ENCODE measurements around the gene SHD.
"Not testable (repeated sequence)": the region's sequence is repeated elsewhere in the genome, so short reads cannot be mapped to it uniquely, and the experiment has no call there.

SHD gene

GRCh38 chr19:4278419-4279266 lies at the start of gene SHD:
SHD (plus strand) TSS chr19:4279266; CDS start chr19:4280064, 798 bp downstream.
- no peak for DNase-seq

DNA sequence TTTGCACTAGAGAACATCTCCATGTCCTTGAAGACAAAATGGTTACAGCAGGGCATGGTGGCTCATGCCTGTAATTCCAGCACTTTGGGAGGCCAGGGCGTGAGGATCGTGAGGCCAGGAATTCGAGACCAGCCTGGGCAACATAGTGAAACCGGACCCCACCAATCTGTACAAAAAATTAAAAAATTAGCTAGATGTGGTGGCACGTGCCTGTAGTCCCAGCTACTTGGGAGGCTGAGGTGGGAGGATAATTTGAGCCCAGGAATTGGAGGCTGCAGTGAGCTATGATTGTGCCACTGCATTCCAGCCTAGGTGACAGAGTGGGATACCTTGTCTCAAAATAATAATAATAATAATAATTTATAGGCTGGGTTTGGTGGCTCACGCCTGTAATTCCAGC lies 48.8 kb upstream of the SHD start:
- not testable (repeated sequence) for DNase-seq

DNA sequence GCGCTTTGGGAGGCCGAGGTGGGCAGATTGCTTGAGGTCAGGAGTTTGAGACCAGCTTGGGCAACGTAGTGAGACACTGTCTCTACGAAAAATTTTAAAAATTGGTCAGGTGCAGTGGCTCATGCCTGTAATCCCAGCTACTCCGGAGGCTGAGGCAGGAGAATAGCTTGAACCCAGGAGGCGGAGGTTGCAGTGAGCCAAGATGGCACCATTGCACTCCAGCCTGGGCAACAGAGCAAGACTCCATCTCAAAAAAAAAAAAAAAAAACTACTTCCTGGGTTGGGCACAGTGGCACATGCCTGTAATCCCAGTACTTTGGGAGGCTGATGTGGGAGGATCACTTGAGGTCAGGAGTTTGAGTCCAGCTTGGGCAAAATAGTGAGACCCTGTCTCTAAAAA lies 47.5 kb upstream of the SHD start:
- DNase-seq, result not testable (repeated sequence)

DNA sequence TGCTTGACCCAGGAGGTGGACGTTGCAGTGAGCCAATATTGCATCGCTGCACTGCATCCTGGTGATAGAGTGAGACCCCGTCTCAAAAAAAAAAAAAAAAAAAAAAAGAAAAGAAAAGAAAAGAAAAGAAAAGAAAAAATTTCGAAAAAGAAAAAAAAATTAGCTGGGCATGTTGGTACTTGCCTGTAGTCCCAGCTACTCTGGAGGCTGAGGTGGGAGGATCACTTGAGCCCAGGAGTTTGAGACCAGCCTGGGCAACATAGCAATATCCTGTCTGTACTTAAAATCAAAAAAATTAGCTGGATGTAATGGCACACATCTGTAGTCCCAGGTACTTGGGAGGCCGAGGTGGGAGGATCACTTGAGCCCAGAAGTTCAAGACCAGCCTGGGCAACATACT lies 46.9 kb upstream of the SHD start:
- DNase-seq, result not testable (repeated sequence)

DNA sequence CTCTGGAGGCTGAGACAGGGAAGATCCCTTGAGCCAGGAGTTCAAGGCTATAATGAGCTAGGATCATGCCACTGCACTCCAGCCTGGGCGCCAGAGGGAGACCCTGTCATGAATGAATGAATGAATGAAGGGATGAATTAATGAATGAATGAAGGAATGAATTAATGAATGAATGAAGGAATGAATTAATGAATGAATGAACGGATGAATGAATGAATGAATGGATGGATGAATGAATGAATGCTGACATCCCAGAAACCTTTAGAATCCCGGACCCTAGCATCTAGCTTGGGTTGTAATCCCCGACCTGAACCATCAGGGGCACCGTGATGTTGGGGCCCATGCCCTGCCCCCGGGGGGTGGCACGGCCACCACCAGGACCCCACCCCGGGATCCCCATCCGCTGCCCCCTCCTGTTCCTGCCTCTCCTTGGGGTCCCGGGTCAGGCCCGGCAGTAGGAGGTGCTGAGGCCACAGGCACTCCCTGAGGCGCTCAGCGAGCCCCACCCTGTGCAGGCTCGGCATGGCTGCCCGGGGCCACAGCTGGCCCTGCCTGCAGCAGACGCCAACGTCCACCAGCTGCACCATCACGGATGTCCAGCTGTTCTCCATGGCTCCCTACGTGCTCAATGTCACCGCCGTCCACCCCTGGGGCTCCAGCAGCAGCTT lies 46.3 kb upstream of the SHD start:
- no peak for DNase-seq

DNA sequence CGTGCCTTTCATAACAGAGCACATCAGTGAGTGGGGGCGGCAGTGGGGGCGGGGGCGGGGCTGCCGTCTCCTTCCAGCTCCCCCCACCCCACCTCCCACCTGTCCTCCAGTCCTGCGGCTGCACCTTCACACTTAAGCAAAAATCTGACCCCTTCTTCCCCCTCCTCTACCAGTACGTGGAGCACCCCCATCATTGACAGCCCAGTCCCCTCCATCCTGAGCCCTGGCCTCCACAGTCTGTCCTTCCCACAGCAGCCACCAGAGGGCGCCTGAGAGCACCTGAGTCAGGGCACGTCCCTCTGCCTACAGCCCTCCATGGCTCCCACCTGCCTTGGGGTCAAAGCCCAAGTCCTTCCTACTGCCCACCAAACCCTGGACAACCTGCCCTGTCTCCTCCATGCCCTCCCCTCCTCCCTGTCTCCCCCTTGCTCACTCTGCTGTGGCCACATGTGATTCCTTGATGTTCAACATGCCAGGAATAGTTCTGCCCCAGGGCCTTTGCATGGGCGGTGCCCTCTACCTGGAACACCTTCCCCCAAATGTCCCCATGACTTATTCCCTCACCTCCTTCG lies 45.7 kb upstream of the SHD start:
- peak; percentile 17 to 71 (median 50) for DNase-seq

- no peak for DNase-seq
Observed at GRCh38 chr19:4234142-4234861, 44.8 kb upstream of the SHD start.

DNA sequence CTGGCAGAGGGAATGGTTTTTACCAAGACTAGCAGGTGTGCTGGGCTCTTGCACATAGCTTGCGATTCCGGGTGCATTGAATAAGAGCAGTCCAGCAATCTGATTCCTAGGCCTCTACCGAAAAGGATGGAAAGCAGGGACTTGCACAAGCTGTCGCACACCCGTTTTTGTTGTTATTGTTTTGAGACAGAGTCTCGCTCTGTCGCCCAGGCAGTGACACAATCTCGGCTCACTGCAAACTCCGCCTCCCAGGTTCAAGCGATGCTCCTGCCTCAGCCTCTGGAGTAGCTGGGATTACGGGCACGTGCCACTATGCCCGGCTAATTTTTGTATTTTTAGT lies 44.2 kb upstream of the SHD start:
- DNase-seq, result no peak

GRCh38 chr19:4237510-4237909 lies 41.6 kb upstream of the SHD start:
- DNase-seq, result not testable (repeated sequence)

GRCh38 chr19:4238831-4239230 lies 40.2 kb upstream of the SHD start:
- no peak for DNase-seq

- DNase-seq, result no peak
Observed at GRCh38 chr19:4241824-4242430, 37.1 kb upstream of the SHD start.

DNA sequence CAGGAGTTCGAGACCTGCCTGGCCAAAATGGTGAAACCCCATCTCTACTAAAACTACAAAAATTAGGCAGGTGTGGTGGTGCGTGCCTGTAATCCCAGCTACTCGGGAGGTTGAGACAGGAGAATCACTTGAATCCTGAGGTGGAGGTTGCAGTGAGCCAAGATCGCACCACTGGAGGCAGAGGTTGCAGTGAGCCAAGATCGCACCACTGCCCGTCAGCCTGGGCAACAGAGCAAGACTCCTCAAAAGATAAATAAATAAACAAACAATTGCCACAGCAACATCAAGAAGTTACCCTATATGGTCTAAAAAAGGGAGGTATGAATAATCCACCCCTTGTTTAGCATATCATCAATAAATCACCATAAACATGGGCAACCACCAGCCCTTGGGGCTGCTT lies 33.1 kb upstream of the SHD start:
- DNase-seq, result not testable (repeated sequence)

GRCh38 chr19:4246767-4247593 lies 32.1 kb upstream of the SHD start, which contains the start of gene YJU2:
YJU2 (plus strand) TSS chr19:4247080; CDS start chr19:4247147, 67 bp downstream.
- DNase-seq, result peak; percentile 95 to 98 (median 96)

DNA sequence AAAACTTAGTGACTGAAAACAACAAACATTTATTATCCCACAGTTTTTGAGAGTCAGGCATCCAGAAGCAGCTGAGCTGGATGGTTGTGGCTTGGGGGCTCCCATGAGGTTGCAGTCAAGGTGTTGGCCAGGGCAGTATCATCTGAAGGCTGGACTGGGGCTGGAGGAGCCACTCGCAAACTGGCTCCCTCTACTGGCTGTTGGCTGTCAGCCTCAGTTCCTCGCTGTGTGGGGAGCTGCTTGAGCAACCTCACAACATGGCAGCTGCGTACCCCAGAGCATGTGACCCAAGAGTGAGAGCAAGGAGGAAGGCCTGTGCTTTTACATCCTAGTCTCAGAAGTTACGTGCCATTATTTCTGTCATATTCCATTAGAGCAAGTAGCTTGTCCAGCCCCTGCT lies 22.5 kb upstream of the SHD start:
- DNase-seq, result no peak

DNA sequence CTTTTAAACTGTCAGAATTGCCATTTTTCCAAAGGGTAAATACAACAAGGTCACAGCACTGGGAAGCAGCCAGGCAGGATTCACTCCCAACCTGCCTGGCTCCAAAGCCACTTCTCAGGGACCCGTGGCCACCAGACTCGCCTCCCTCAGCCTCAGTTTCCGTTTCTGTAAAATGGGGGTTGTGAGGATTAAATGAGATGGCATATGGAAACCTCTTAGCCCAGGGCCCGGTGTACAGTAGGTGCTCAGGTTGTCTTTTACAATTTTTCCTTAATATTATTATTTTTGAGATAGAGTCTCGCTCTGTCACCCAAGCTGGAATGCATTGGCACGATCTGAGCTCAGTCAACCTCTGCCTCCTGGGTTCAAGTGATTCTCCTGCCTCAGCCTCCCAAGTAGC lies 22.0 kb upstream of the SHD start:
- DNase-seq, result no peak

DNA sequence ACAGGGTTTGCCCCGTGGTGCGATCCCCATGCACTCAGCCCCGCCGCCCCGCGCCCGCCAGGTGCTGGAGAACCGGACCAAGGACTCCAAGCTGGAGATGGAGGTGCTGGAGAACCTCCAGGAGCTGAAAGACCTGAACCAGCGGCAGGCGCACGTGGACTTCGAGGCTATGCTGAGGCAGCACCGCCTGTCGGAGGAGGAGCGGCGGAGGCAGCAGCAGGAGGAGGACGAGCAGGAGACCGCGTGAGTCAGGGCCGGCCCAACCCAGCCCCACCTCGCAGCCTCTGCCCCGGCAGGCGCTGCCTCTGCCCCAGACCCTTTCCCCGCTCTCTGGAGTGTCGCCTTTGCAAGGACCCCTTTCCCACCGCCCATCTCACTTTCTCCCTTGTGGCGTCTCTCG lies 20.9 kb upstream of the SHD start:
- DNase-seq, result no peak

- DNase-seq, result no peak
Observed at GRCh38 chr19:4260613-4261191, 18.4 kb upstream of the SHD start.

DNA sequence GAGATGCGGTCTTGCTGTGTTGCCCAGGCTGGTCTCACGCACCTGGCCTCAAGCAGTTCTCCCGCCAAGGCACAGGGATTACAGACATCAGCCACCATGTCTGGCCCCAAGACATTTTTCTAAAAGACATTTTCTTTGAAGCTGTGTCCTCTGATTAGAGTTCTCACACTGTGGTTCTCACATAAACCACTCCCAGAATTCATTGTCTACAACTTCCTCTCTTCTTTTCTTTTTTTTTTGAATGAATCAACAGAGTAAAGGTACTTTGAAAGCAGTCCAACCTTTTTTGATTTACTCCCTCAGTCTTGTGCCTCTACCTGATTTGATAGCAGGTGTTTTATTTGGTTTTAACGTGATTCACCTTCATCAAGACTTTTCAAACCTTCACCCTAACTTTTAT lies 14.3 kb upstream of the SHD start:
- DNase-seq, result no peak

GRCh38 chr19:4266253-4267000 lies 12.6 kb upstream of the SHD start:
- no peak for DNase-seq

DNA sequence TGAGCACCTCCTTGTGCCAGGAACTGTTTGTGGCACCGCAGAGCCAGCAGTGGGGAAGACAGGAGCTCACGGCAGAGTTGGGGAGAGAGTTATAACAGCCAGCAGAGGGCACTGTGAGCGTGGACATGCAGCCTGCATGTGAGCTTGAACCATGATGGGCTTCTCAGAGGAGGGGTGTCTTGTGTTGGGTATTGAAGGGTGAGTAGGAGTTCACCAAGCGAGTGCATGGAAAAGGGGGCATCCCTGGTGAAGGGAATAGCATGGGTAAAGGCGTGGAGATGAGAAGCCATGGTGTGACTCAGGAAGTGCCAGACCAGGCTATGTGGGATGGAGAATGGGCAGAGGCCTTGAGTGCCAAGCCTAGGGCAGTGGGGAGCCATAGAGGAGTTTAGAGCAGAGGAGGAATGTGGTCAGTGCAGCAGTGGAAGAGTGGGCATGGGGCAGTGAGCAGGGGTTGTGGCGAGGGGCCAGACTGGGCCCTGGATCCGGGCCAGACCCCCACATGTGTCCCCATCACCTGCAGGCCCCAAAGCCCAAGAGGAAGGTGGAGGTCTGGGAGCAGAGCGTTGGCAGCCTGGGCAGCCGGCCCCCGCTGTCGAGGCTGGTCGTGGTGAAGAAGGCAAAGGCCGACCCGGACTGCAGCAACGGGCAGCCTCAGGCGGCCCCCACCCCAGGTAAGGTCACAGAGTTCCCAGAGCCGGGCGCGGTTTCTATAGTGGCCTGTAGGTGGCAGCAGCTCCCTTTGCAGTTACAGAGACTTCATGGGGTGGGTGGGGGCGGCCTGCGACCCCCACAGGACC lies 11.8 kb upstream of the SHD start:
- DNase-seq, result peak; percentile 15 to 52 (median 34)
